Adrenal gland (tissue), 12 donors: ENCODE results near the gene KCTD21. TPM values are rescaled to one million over a fixed set of nuclear protein-coding genes. Genes with fewer than 3 reads are reported as not detected.

Experiments used
- DNase-seq, 7 donors: peaks; one replicate each; pipeline ENCODE4 v3.0.0-alpha.2; 2019 to 2020
- H3K27ac ChIP-seq, 5 donors: fragments of 200-600 bp; sonication (generic) in 4 of 5; 1 replicate in 3 of 5; 2 replicates in 2 of 5; pipeline versions ENCODE4 v1.5.1 to v1.8.0; 2016 to 2020; ENCODE audit warnings: mild to moderate bottlenecking in 1 of 5
- H3K27me3 ChIP-seq: fragments of 200-600 bp; 2 replicates; pipeline ENCODE4 v1.8.0; 2021
- H3K36me3 ChIP-seq, 2 donors: fragments of 200-600 bp; replicated peaks in 1 of 2; 1 replicate in 1 of 2; 2 replicates in 1 of 2; pipeline versions ENCODE4 v1.5.1 to v1.8.0; 2018 to 2022
- H3K4me1 ChIP-seq, 2 donors: fragments of 200-600 bp; replicated peaks in 1 of 2; 1 replicate in 1 of 2; 2 replicates in 1 of 2; pipeline versions ENCODE4 v1.5.1 to v1.8.0; 2018 to 2021
- H3K4me3 ChIP-seq, 4 donors: fragments of 200-600 bp; sonication (generic) in 3 of 4; one replicate each; pipeline ENCODE4 v1.5.1; 2016 to 2018
- H3K9me3 ChIP-seq, 3 donors: fragments of 200-600 bp; sonication (generic) in 1 of 3; replicated peaks in 1 of 3; 1 replicate in 2 of 3; 2 replicates in 1 of 3; pipeline versions ENCODE4 v1.5.1 to v1.8.0; 2016 to 2021
- POLR2A ChIP-seq, 2 donors: fragments of 450-650 bp; IDR thresholded peaks; one replicate each; pipeline ENCODE4 v1.6.1; 2017; ENCODE audit warnings: antibody characterized with exemption in 2 of 2, mild to moderate bottlenecking in 2 of 2, moderate library complexity in 1 of 2
- WGBS, 4 donors: extraction: QIAGEN DNeasy Blood & Tissue Kit in 2 of 4; methylation state at CpG; one replicate each; pipeline versions ENCODE4 v1.1.5 to v1.1.7; 2013 to 2017; 5-methylcytosine and 5-hydroxymethylcytosine counted together
- intact Hi-C, 2 donors: fragments of 100-400 bp; cut with DNase I; formaldehyde crosslinking; loops; one replicate each; pipeline versions ENCODE4 v1.14.1 to v1.15.0; 2022 to 2023
- polyA plus RNA-seq, 3 donors: library from polyadenylated mRNA; stranded (reverse); fragments of 200-250 nt in 2 of 3; fragments of 350-450 nt in 1 of 3; fragmentation: Illumina TruSeq in 1 of 3; extraction: RNeasy Lipid Tissue Mini Kit (QIAGEN cat#74804) in 1 of 3; gene quantifications; one replicate each; pipeline ENCODE4 v1.2.3, GENCODE V29; 2013 to 2014
- total RNA-seq, 9 donors: library from RNA; depleted of rRNA in 4 of 9; stranded (reverse); fragments of >200 nt in 4 of 9; fragments of 120-200 nt in 1 of 9; fragmentation: NEBNext Ultra II Directional in 1 of 9; extraction: Animal tissue kit (Norgen Biotek cat#: 25700) in 1 of 9; gene quantifications; one replicate each; pipeline versions ENCODE4 v1.1.0 to v1.2.4, GENCODE V29; 2013 to 2023
- TF ChIP-seq, protein P1 (sequence below), 6 experiments: fragments of 450-650 bp in 4 of 6; fragments of 200-600 bp in 2 of 6; sonication (generic) in 1 of 6; IDR thresholded peaks; 1 replicate in 5 of 6; 2 replicates in 1 of 6; pipeline versions ENCODE4 v1.5.1 to v1.8.0; 2016 to 2021; ENCODE audit warnings: antibody characterized with exemption in 6 of 6, mild to moderate bottlenecking in 2 of 6, moderate library complexity in 1 of 6
- donor health status: healthy with polysubstance abuse.
- donor health status: Bipolar disorder and iron deficiency.
- donor health status: DM: yes; HTN: yes; CAD: no.
- donor health status: DM: no; HTN: no; CAD: no.
- donor health status: DM: no; HTN: no; CAD: no.
- donor health status: DM: yes; HTN: yes; CAD: no.

The KCTD21 gene
- total and polyA plus RNA-seq, 12 donors: 9.3 to 54.0 (median 26.4) TPM

DNA sequence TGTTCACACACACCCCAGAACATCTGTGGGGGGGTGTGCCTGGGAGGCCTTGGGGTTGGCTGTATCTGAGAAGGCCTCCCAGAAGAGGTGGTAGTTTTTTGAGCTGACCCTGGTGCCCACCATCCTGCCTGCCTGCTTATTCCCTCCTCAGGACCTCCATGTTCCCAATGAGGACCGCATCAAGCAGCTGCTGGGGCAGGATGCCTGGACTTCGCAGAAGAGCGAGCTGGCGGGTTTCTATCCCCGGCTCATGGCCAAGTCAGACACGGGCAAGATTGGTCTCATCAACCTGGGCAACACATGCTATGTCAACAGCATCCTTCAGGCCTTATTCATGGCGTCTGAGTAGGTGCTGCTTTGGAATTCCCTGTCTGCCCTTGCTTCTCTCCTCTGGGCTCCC is 17.3 kb upstream of the KCTD21 start:
- H3K4me3 ChIP-seq: no peak overlapping the region
- 92 to 94% (median 92%) methylated on average over 2 to 7 of the region's 7 CpGs; no CpG with 5 or more reads in 1 of the 4 donors for WGBS, 4 donors
- intact Hi-C loops: no loop called here
- TF ChIP-seq, protein P1, sequence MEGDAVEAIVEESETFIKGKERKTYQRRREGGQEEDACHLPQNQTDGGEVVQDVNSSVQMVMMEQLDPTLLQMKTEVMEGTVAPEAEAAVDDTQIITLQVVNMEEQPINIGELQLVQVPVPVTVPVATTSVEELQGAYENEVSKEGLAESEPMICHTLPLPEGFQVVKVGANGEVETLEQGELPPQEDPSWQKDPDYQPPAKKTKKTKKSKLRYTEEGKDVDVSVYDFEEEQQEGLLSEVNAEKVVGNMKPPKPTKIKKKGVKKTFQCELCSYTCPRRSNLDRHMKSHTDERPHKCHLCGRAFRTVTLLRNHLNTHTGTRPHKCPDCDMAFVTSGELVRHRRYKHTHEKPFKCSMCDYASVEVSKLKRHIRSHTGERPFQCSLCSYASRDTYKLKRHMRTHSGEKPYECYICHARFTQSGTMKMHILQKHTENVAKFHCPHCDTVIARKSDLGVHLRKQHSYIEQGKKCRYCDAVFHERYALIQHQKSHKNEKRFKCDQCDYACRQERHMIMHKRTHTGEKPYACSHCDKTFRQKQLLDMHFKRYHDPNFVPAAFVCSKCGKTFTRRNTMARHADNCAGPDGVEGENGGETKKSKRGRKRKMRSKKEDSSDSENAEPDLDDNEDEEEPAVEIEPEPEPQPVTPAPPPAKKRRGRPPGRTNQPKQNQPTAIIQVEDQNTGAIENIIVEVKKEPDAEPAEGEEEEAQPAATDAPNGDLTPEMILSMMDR (IDR thresholded peaks at IDR 0.05): no peak
- no peak for TF ChIP-seq POLR2A (IDR thresholded peaks at IDR 0.05)
- H3K4me1 ChIP-seq: peaks cover 0 to 9% of the 10 kb centered on the region in 2 donors
- H3K9me3 ChIP-seq: no peaks in the 10 kb centered on the region
- peaks cover 0 to 75% of the 10 kb centered on the region in 2 donors for H3K36me3 ChIP-seq
- H3K27me3 ChIP-seq: no peaks in the 10 kb centered on the region
- peak in 1 of 7 donors; percentile 2 for DNase-seq
- no peak overlapping the region for H3K27ac ChIP-seq

DNA sequence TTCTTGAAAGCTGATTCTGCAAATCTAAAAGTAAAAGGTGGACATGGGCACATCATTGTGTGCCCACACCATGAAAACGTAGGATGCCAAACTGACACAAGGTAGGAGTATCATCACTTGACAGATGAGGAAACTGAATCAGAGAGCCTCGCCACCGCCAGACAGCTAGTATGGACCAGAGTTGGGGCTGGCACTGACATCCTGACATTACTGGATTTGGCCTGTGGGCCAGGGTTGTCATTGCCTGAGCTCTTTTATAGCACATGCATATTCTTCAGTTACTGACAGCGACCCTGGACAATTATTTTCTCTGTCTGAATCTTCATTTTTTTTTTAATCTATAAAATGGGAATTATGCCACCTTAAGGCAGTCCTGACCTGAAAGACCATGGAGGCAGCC is 16.8 kb upstream of the KCTD21 start:
- Histone ChIP-seq H3K4me3 (no peak overlapping the region), H3K27me3 (no peaks in the 10 kb centered on the region), H3K36me3 (peaks cover 0 to 75% of the 10 kb centered on the region in 2 donors), H3K4me1 (peaks cover 0 to 9% of the 10 kb centered on the region in 2 donors), H3K27ac (no peak overlapping the region), H3K9me3 (no peaks in the 10 kb centered on the region)
- TF ChIP-seq POLR2A (IDR thresholded peaks at IDR 0.05): no peak
- TF ChIP-seq, protein P1 (IDR thresholded peaks at IDR 0.05): no peak
- intact Hi-C loops: no loop called here
- peak in 1 of 7 donors; percentile 4 for DNase-seq
- 81 to 94% (median 90%) methylated on average over 4 of the region's 4 CpGs for WGBS, 4 donors

GRCh38 chr11:78203184-78203583 is 14.8 kb upstream of the KCTD21 start:
- no peak for TF ChIP-seq POLR2A (IDR thresholded peaks at IDR 0.05)
- TF ChIP-seq, protein P1 (IDR thresholded peaks at IDR 0.05): no peak
- Histone ChIP-seq H3K4me3 (no peak overlapping the region), H3K27ac (no peak overlapping the region), H3K27me3 (no peaks in the 10 kb centered on the region), H3K9me3 (no peaks in the 10 kb centered on the region), H3K36me3 (peaks cover 0 to 77% of the 10 kb centered on the region in 2 donors), H3K4me1 (peaks cover 0 to 6% of the 10 kb centered on the region in 2 donors)
- intact Hi-C loops: no loop called here
- WGBS, 4 donors: 80 to 89% (median 86%) methylated on average over 10 of the region's 10 CpGs
- peak in 1 of 7 donors; percentile 8 for DNase-seq

DNA sequence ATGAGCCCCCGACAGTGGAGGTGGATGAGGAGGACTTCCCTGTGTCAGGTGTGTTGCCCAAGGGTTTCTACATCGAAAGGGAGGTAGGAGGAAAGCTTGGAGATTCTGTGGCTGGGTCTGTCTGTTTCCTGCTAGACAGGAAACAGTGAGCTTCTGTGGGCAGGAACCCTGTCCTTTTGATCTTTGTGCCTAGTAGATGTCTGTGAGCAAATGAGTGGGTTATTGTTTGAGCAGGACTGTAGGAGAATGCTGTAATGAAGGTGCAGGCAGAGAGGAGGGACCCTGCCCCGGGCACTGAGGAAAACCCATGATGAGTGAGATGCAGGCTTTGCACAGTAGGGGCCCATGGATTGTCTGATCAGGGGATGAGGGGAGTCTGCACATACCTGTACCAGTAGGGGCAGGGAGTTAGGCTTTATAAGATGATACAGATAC is 14.3 kb upstream of the KCTD21 start:
- DNase-seq: peak in 1 of 7 donors; percentile 4
- Histone ChIP-seq H3K4me3 (no peak overlapping the region), H3K27ac (no peak overlapping the region), H3K27me3 (no peaks in the 10 kb centered on the region), H3K9me3 (no peaks in the 10 kb centered on the region), H3K36me3 (peaks cover 0 to 77% of the 10 kb centered on the region in 2 donors), H3K4me1 (peaks cover 0 to 2% of the 10 kb centered on the region in 2 donors)
- intact Hi-C loops: no loop called here
- TF ChIP-seq, protein P1 (IDR thresholded peaks at IDR 0.05): no peak
- no peak for TF ChIP-seq POLR2A (IDR thresholded peaks at IDR 0.05)
- 60 to 82% (median 72%) methylated on average over 3 of the region's 3 CpGs for WGBS, 4 donors
